C4-2B (cell line): Measurements from ENCODE around the gene ATP9A.
"Not testable (repeated sequence)": the region's sequence is repeated elsewhere in the genome, so short reads cannot be mapped to it uniquely, and the experiment has no call there.

Source experiments
- H3K27ac ChIP-seq: fragments of 450-650 bp; 2 replicates; pipeline ENCODE4 v1.5.1; 2017
- ZFX ChIP-seq: fragments of 450-650 bp; IDR thresholded peaks from 2 replicates; pipeline ENCODE4 v1.6.1; 2017
- TF ChIP-seq, protein P1 (sequence below): fragments of 450-650 bp; conservative IDR thresholded peaks from 2 replicates; pipeline ENCODE4 v1.5.1; 2017; ENCODE audit warnings: mild to moderate bottlenecking

Gene ATP9A

DNA sequence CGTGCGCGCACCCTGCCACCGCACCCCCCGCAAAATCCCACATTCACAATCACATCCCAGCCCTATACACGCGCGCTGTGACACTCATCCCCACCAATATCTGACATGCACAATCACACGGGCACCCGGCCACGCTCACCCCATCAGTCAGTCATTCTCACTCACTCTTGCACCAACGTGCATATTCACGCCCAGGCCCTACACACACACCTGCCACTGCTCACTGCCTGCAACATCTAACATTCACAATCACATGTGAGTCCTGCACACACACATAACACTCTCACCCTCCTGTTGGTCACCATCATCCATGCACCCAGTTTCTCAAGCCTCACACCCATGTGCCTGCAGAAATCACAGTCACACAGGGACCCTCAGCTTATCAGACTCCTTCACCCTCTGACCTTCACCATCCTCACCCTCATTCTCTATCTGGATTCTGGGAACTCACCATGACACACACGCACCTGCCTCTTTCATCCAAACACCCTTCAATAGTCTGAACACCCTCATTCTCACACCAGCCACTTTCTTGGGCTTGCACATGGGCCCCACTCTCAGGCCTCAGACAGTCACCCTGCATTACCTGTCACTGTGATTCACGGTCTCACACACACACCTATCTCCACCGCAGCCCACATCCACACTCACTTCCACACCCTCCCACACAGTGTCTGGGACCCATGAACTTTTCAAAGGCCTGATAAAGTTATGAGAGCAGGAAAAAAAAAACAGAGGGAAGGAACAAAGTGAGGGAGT, 748 bp upstream of the ATP9A start:
- no peak overlapping the region for H3K27ac ChIP-seq
- TF ChIP-seq ZFX = no peak
- TF ChIP-seq, protein P1, sequence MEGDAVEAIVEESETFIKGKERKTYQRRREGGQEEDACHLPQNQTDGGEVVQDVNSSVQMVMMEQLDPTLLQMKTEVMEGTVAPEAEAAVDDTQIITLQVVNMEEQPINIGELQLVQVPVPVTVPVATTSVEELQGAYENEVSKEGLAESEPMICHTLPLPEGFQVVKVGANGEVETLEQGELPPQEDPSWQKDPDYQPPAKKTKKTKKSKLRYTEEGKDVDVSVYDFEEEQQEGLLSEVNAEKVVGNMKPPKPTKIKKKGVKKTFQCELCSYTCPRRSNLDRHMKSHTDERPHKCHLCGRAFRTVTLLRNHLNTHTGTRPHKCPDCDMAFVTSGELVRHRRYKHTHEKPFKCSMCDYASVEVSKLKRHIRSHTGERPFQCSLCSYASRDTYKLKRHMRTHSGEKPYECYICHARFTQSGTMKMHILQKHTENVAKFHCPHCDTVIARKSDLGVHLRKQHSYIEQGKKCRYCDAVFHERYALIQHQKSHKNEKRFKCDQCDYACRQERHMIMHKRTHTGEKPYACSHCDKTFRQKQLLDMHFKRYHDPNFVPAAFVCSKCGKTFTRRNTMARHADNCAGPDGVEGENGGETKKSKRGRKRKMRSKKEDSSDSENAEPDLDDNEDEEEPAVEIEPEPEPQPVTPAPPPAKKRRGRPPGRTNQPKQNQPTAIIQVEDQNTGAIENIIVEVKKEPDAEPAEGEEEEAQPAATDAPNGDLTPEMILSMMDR = no peak

DNA sequence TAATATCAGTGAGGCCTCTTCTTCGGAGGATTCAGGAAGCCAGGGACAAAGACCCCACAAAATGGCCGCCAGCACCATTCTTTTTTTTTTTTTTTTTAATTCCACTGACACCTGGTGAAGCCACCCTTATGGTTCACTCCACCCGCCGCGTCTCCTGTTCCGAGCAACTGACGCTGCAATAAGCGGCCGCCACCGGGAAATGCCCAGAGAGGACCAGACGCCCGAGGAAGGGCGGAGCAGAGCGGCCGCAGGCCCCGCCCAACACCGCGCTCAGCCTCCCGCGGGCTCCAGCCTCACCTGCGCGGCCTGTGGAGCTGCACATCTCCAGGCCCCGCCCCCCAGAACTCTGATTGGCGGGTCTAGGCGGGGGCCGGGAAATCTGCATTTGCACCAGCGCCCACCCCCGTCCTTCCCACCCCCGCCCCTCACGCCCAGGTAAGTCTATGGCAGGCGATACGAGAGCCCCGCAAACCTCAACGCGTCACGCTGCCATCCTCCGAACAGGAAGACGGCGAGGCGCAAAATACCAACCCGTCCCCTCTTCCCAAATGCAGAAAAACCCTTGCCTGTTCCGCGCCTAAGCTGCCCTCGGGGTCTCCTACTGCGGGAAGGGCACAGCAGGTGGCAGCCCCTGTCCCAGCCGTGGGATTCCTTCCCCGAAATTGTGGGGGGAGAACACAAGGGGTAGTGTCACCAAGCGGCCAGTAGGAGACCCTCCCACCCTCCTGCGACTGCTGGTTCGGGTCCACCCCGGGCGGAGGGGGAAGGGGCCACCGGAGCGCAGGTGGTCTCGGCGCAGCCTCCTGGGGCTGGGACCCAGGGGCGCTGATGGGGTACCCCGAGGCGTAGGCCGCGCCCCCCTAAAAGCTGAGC, 960 bp downstream of the ATP9A start:
- peak overlapping the region; percentile 81 for H3K27ac ChIP-seq
- TF ChIP-seq, protein P1 = no peak; the same call in 1 of the 2 replicates
- TF ChIP-seq ZFX = no peak

DNA sequence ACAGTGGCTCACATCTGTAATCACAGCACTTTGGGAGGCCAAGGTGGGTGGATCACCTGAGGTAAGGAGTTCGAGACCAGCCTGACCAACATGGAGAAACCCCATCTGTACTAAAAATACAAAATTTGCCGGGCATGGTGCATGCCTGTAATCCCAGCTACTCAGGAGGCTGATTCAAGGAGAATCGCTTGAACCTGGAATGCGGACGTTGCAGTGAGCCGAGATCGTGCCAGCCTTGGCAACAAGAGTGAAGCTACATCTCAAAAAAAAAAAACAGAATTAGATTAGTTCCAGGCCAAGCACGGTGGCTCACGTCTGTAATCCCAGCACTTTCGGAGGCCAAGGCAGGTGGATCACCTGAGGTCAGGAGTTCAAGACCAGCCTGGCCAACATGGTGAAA, 2.8 kb downstream of the ATP9A start:
- not testable (repeated sequence) for H3K27ac ChIP-seq

DNA sequence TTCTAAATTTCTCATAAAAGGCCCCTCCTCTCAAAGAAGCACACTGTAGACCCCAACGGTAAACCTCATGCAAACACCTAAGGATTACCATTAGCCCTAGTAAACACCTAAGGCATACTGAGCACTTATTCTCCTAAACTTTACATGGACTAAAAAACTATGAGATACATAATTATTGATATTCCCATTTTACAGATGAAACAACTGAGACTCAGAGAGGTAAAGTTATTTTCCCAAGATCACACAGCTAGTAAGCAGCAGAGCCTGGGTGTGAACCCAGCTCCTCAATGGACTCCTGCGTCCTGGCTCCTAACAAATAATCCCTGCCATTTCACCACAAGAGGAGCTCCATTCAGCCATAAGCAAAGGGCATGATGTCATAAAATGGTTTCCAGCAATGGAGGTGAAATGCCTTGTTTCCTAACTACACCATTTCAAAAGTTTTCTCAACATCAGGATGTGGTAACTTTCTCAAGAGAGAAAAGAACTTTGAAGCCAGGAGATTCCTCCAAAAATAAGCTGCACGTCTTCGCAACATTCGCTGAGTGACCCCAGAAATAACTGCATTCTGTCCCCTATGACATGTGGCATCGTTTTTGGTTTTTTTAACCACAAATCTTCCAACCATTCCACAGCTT, 4.1 kb downstream of the ATP9A start:
- no peak overlapping the region for H3K27ac ChIP-seq
- TF ChIP-seq, protein P1 = no peak
- TF ChIP-seq ZFX = no peak

DNA sequence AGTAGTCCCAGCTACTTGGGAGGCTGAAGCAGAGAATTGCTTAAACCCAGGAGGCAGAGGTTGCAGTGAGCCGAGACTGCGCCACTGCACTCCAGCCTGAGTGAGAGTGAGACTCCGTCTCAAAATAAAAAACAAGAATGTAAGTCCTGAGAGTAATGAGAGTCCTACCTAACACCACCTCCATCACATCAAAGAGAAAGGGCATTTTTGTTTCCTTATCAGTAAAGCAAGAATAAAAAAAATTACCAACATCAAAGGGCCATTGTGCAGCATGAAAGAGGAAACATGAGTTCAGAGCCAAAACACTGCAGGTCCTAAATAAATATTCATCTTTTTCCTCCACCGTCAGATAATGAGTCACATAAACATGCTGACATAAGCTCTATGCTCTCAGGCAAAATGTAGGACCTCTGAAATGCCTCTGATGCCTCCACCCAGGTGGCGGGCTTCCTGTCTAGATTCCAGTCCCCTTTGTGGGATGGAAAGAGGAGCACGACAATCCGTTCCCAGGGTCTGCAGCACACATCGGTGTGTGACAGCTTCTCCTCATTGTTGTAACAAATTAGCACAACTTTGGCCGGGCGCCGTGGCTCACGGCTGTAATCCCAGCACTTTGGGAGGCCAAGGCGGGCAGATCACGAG, 7.2 kb downstream of the ATP9A start:
- TF ChIP-seq, protein P1 = no peak
- TF ChIP-seq ZFX = no peak
- no peak overlapping the region for H3K27ac ChIP-seq

DNA sequence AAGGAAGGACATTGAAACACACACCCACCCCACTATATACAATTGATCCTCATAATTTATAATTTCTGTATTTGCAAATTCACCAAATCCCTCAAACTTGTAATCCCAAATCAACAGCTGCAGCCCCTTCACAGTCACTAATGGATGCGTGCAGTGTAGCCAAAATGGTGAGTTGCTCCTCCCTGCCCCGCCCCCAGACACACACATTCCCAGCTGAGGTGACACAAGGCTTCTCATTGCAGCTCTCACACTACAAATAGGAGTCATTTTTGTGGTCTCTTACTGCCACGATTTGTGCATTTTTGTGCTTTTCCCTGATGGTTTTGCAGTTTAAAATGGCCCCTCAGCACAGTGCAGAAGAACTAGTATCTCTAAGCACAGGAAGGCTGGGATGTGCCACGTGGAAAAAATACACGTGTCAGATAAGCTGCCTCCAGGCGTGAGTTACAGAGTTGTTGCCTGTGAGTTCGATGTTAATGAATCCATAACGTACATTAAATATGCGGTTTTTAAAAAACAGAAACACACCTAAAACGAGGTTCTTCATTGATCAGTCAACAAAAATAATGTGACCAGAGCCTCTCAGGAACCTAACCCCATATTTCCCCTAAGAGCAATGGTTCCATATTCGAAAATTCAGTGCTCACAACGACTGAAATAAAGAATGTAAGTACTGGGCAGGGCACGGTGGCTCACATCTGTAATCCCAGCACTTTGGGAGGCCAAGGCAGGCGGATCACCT, 8.2 kb downstream of the ATP9A start:
- TF ChIP-seq, protein P1 = no peak
- no peak for TF ChIP-seq ZFX
- no peak overlapping the region for H3K27ac ChIP-seq

DNA sequence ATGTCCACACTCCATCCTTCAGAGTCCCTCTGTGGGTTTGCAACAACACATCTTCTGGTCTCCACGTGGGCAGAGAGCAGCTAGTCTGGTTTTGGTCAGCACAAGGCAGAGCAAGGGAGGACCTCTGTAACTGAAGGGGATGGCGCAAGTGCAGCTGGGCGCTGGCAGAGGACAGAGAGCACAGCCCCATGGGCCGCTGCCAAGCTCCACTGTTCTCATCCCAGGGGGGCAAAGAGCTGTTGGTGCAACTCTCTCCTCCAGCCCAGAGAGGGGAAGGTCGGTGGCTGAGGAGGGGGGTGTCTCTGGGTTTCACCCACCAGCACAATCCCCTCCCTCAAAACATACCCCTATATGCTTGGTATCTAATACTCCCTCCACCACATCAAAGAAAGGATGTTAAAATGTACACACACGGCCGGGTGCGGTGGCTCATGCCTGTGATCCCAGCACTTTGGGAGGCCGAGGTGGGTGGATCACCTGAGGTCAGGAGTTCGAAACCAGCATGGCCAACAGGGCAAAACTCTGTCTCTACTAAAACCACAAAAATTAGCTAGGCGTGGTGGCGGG, 9.1 kb downstream of the ATP9A start:
- TF ChIP-seq, protein P1 = no peak
- TF ChIP-seq ZFX = no peak
- no peak overlapping the region for H3K27ac ChIP-seq
